MCF 10A (cell line): ENCODE measurements around the gene MAD1L1. TPM values are rescaled to one million over a fixed set of nuclear protein-coding genes. Genes with fewer than 3 reads are reported as not detected.
A peak's percentile ranks its signal among the peaks of the same experiment; 100 is the strongest.

Source experiments
- BruUV-seq: library from RNA; stranded (reverse); fragments of 400-500 nt; replicated peaks from 2 replicates; lab custom pipeline; 2021; lab: Mats Ljungman, UMichigan
- CTCF ChIA-PET: fragments of 300-600 bp; sonication (Branson Sonifier 250); formaldehyde crosslinking; extraction: SDS; loops from one replicate; lab custom pipeline; 2021; ENCODE audit warnings: antibody characterized with exemption, inconsistent platforms; lab: Yijun Ruan, JAX
- POLR2A ChIA-PET: fragments of 300-600, 350-650 bp; sonication (Branson Sonifier 250); formaldehyde crosslinking; extraction: SDS; loops from one replicate; lab custom pipeline; 2020; ENCODE audit warnings: antibody characterized with exemption, inconsistent platforms; lab: Yijun Ruan, JAX
- DNase-seq: peaks from one replicate; pipeline ENCODE4 v3.0.0-alpha.2; 2018; ENCODE audit not compliant: unreplicated experiment
- H3K27ac Mint-ChIP-seq: one replicate; pipeline ENCODE4 v1.8.0; 2022; ENCODE audit warnings: mild to moderate bottlenecking, low read depth, mixed read lengths; ENCODE audit not compliant: unreplicated experiment
- H3K27me3 Mint-ChIP-seq: one replicate; pipeline ENCODE4 v1.8.0; 2022; ENCODE audit warnings: mixed read lengths; ENCODE audit not compliant: insufficient read depth, unreplicated experiment
- H3K36me3 Mint-ChIP-seq: one replicate; pipeline ENCODE4 v1.8.0; 2022; ENCODE audit warnings: mild to moderate bottlenecking, moderate library complexity, mixed read lengths; ENCODE audit not compliant: insufficient read depth, unreplicated experiment
- H3K4me1 Mint-ChIP-seq: one replicate; pipeline ENCODE4 v1.8.0; 2022; ENCODE audit warnings: mixed read lengths; ENCODE audit not compliant: insufficient read depth, unreplicated experiment
- H3K4me3 Mint-ChIP-seq: one replicate; pipeline ENCODE4 v1.8.0; 2022; ENCODE audit warnings: mild to moderate bottlenecking, moderate library complexity, mixed read lengths; ENCODE audit not compliant: unreplicated experiment
- H3K9me3 Mint-ChIP-seq: one replicate; pipeline ENCODE4 v1.8.0; 2022; ENCODE audit warnings: mixed read lengths; ENCODE audit not compliant: unreplicated experiment
- intact Hi-C: fragments of 100-400 bp; cut with micrococcal nuclease; formaldehyde crosslinking; loops from 2 replicates; pipeline ENCODE4 v1.14.1; 2022
- total RNA-seq: library from RNA; stranded (reverse); gene quantifications from 2 replicates; pipeline ENCODE4 v1.2.3, GENCODE V29; 2022
- TF ChIP-seq, protein P1 (sequence below): fragments of 200-600 bp; IDR thresholded peaks from one replicate; pipeline ENCODE4 v1.8.0; 2022; ENCODE audit warnings: antibody characterized with exemption, mild to moderate bottlenecking; ENCODE audit not compliant: unreplicated experiment

The MAD1L1 gene
- total RNA-seq, 1 experiment from 2014 or later: 25.2 TPM

DNA sequence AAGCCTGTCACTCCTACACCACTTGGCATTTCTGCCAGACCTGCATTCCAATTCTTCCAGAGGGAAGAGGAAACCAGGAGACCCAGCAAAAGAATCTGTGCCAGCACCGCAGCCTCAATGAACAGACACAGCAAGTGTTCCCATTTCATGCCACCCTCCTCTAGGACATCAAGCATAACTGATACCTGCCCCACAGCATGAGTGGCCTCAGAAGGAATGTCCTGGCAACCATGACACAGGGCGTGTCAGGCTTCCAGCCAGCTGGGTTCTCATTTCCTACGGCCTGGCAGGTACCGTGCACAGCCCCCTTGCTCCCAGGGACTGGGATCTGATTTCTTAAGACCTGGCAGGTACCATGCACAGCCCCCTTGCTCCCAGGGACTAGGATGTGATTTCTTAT lies 7.8 kb downstream of the MAD1L1 start:
- Mint-ChIP-seq H3K27ac (peak overlapping the region; percentile 85), H3K36me3 (peaks cover 39% of the 10 kb centered on the region), H3K27me3 (no peaks in the 10 kb centered on the region), H3K9me3 (no peaks in the 10 kb centered on the region), H3K4me3 (peak overlapping the region; percentile 64), H3K4me1 (peaks cover 22% of the 10 kb centered on the region)
- no TSS peak for BruUV-seq
- ChIA-PET CTCF (interaction anchor here (0.8 to 1.3 kb wide), 2 partner anchors 16 to 28 kb away, joined by 3 read pairs; partner anchors contain the start of genes MRM2 and NUDT1), POLR2A (interaction anchor here (0.6 to 1.4 kb wide), 7 partner anchors 8 to 179 kb away, joined by 3 to 7 read pairs (median 5); partner anchors contain the start of genes MAD1L1, MRM2 and NUDT1)
- TF ChIP-seq, protein P1, sequence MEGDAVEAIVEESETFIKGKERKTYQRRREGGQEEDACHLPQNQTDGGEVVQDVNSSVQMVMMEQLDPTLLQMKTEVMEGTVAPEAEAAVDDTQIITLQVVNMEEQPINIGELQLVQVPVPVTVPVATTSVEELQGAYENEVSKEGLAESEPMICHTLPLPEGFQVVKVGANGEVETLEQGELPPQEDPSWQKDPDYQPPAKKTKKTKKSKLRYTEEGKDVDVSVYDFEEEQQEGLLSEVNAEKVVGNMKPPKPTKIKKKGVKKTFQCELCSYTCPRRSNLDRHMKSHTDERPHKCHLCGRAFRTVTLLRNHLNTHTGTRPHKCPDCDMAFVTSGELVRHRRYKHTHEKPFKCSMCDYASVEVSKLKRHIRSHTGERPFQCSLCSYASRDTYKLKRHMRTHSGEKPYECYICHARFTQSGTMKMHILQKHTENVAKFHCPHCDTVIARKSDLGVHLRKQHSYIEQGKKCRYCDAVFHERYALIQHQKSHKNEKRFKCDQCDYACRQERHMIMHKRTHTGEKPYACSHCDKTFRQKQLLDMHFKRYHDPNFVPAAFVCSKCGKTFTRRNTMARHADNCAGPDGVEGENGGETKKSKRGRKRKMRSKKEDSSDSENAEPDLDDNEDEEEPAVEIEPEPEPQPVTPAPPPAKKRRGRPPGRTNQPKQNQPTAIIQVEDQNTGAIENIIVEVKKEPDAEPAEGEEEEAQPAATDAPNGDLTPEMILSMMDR: no peak
- DNase-seq: peak; percentile 57
- intact Hi-C loops: no loop called here

- Mint-ChIP-seq H3K36me3 (peaks cover 40% of the 10 kb centered on the region), H3K4me3 (peak overlapping the region; percentile 64), H3K4me1 (peaks cover 22% of the 10 kb centered on the region), H3K27me3 (no peaks in the 10 kb centered on the region), H3K9me3 (no peaks in the 10 kb centered on the region), H3K27ac (peak overlapping the region; percentile 85)
- intact Hi-C loops: no loop called here
- TF ChIP-seq, protein P1: no peak
- BruUV-seq: no TSS peak
- ChIA-PET POLR2A (interaction anchor here (0.6 to 1.4 kb wide), 6 partner anchors 8 to 1449 kb away, joined by 3 to 7 read pairs (median 4); partner anchors contain the start of genes MAD1L1, MRM2 and NUDT1), CTCF (interaction anchor here (0.6 to 1.3 kb wide), 3 partner anchors 11 to 124 kb away, joined by 3 read pairs; partner anchors contain the start of genes MRM2 and NUDT1)
- DNase-seq: no peak
Observed at GRCh38 chr7:2224491-2224928, 8.2 kb downstream of the MAD1L1 start.

DNA sequence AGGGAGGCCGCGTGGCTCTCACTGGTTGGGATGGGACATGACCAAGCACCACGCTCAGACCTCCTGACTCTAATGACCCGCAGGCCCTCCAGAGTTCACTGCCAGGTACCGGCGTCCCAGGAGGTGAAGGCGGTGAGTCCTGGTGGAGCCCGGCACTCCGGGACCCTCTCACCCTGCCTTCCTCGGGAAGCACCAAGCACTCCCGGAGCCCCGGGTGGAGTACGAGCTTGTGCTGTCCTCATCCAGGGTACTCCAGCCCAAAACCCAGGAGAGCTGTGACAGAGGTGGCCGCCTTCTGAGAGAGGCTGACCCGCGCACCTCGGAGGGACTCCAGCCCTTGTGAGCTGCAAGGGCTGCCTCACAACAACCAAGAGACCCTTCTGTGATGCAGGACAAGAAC lies 9.4 kb downstream of the MAD1L1 start:
- Mint-ChIP-seq H3K9me3 (no peaks in the 10 kb centered on the region), H3K27ac (no peak overlapping the region), H3K4me1 (peaks cover 22% of the 10 kb centered on the region), H3K36me3 (peaks cover 50% of the 10 kb centered on the region), H3K4me3 (no peak overlapping the region), H3K27me3 (no peaks in the 10 kb centered on the region)
- no TSS peak for BruUV-seq
- DNase-seq: no peak
- intact Hi-C loops: no loop called here
- POLR2A ChIA-PET: interaction anchor here (1.4 kb wide), 1 partner anchor 9 kb away, joined by 4 read pairs; the partner anchor contains the start of gene MAD1L1
- CTCF ChIA-PET: no interaction called here
- TF ChIP-seq, protein P1: no peak

GRCh38 chr7:2222516-2222915 lies 10.2 kb downstream of the MAD1L1 start:
- Mint-ChIP-seq H3K9me3 (no peaks in the 10 kb centered on the region), H3K27me3 (no peaks in the 10 kb centered on the region), H3K27ac (no peak overlapping the region), H3K4me3 (no peak overlapping the region), H3K36me3 (peaks cover 47% of the 10 kb centered on the region), H3K4me1 (peaks cover 22% of the 10 kb centered on the region)
- TF ChIP-seq, protein P1: no peak
- no peak for DNase-seq
- POLR2A ChIA-PET: no interaction called here
- intact Hi-C loops: no loop called here
- CTCF ChIA-PET: interaction anchor here (1.8 kb wide), 1 partner anchor 13 kb away, joined by 6 read pairs; no protein-coding TSS in a partner anchor
- no TSS peak for BruUV-seq
